Liver (tissue), 3 donors: Measurements from ENCODE around the gene PUSL1.

Source experiments
- EGR1 ChIP-seq, 2 donors: IDR thresholded peaks; 2 replicates each; pipeline ENCODE4 v1.6.1; 2016 to 2018; ENCODE audit warnings: antibody characterized with exemption in 2 of 2, low read depth in 2 of 2
- FOXA1 ChIP-seq: IDR thresholded peaks from 2 replicates; pipeline ENCODE4 v1.6.1; 2016; ENCODE audit warnings: antibody characterized with exemption
- JUND ChIP-seq, 2 donors: IDR thresholded peaks; 2 replicates each; pipeline ENCODE4 v1.6.1; 2016; ENCODE audit warnings: antibody characterized with exemption in 2 of 2
- RAD21 ChIP-seq, 2 donors: IDR thresholded peaks; 2 replicates each; pipeline ENCODE4 v1.6.1; 2016; ENCODE audit warnings: antibody characterized with exemption in 2 of 2, mild to moderate bottlenecking in 2 of 2
- SP1 ChIP-seq: IDR thresholded peaks from 2 replicates; pipeline ENCODE4 v1.6.1; 2018; ENCODE audit warnings: antibody characterized with exemption, mild to moderate bottlenecking
- TF ChIP-seq, protein P1 (sequence below): IDR thresholded peaks from 2 replicates; pipeline ENCODE4 v1.6.1; 2016; ENCODE audit warnings: antibody characterized with exemption
- TF ChIP-seq, protein P2 (sequence below): fragments of 150-350 bp; IDR thresholded peaks from 2 replicates; pipeline ENCODE4 v1.5.1; 2017; ENCODE audit warnings: improper control_type of control experiment, low read depth, low read length; ENCODE audit not compliant: missing input control
- TF ChIP-seq, protein P3 (sequence below): IDR thresholded peaks from 2 replicates; pipeline ENCODE4 v1.6.1; 2016; ENCODE audit warnings: antibody characterized with exemption, mild to moderate bottlenecking
- TF ChIP-seq, protein P4 (sequence below): IDR thresholded peaks from 2 replicates; pipeline ENCODE4 v1.6.1; 2016; ENCODE audit warnings: antibody characterized with exemption
- TF ChIP-seq, protein P5 (sequence below): IDR thresholded peaks from 2 replicates; pipeline ENCODE4 v1.6.1; 2016; ENCODE audit warnings: antibody characterized with exemption
- donor health status: healthy.
- donor health status: healthy.

DNA sequence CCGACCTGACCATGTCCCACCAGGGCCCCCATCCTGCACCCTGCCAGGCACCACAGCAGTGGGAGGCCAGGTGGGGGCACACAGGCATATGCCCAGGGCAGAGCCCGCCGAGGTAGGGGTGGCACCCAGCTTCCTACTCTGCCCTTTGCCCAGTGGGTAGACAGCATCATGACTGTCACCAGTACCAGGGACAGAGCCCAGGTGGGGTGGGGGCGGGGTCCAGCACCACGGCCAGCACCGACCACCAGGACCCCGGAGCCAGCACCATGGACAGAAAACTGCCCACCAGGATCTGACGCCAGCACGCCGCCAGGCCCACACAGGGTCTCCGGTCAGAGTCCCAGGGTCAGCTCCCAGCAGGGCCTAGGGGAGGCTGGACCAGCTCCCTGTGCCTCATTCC lies 26.4 kb downstream of the PUSL1 start:
- no peak for TF ChIP-seq EGR1 (IDR thresholded peaks at IDR 0.05; ENCODE audit: low read depth in 2 of 2)
- TF ChIP-seq, protein P1, sequence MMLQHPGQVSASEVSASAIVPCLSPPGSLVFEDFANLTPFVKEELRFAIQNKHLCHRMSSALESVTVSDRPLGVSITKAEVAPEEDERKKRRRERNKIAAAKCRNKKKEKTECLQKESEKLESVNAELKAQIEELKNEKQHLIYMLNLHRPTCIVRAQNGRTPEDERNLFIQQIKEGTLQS = no peak
- TF ChIP-seq, protein P2, sequence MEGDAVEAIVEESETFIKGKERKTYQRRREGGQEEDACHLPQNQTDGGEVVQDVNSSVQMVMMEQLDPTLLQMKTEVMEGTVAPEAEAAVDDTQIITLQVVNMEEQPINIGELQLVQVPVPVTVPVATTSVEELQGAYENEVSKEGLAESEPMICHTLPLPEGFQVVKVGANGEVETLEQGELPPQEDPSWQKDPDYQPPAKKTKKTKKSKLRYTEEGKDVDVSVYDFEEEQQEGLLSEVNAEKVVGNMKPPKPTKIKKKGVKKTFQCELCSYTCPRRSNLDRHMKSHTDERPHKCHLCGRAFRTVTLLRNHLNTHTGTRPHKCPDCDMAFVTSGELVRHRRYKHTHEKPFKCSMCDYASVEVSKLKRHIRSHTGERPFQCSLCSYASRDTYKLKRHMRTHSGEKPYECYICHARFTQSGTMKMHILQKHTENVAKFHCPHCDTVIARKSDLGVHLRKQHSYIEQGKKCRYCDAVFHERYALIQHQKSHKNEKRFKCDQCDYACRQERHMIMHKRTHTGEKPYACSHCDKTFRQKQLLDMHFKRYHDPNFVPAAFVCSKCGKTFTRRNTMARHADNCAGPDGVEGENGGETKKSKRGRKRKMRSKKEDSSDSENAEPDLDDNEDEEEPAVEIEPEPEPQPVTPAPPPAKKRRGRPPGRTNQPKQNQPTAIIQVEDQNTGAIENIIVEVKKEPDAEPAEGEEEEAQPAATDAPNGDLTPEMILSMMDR = no peak
- TF ChIP-seq, protein P3, sequence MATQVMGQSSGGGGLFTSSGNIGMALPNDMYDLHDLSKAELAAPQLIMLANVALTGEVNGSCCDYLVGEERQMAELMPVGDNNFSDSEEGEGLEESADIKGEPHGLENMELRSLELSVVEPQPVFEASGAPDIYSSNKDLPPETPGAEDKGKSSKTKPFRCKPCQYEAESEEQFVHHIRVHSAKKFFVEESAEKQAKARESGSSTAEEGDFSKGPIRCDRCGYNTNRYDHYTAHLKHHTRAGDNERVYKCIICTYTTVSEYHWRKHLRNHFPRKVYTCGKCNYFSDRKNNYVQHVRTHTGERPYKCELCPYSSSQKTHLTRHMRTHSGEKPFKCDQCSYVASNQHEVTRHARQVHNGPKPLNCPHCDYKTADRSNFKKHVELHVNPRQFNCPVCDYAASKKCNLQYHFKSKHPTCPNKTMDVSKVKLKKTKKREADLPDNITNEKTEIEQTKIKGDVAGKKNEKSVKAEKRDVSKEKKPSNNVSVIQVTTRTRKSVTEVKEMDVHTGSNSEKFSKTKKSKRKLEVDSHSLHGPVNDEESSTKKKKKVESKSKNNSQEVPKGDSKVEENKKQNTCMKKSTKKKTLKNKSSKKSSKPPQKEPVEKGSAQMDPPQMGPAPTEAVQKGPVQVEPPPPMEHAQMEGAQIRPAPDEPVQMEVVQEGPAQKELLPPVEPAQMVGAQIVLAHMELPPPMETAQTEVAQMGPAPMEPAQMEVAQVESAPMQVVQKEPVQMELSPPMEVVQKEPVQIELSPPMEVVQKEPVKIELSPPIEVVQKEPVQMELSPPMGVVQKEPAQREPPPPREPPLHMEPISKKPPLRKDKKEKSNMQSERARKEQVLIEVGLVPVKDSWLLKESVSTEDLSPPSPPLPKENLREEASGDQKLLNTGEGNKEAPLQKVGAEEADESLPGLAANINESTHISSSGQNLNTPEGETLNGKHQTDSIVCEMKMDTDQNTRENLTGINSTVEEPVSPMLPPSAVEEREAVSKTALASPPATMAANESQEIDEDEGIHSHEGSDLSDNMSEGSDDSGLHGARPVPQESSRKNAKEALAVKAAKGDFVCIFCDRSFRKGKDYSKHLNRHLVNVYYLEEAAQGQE = no peak
- TF ChIP-seq JUND (IDR thresholded peaks at IDR 0.05) = no peak
- TF ChIP-seq FOXA1 = no peak
- TF ChIP-seq RAD21 (IDR thresholded peaks at IDR 0.05) = no peak
- TF ChIP-seq, protein P4, sequence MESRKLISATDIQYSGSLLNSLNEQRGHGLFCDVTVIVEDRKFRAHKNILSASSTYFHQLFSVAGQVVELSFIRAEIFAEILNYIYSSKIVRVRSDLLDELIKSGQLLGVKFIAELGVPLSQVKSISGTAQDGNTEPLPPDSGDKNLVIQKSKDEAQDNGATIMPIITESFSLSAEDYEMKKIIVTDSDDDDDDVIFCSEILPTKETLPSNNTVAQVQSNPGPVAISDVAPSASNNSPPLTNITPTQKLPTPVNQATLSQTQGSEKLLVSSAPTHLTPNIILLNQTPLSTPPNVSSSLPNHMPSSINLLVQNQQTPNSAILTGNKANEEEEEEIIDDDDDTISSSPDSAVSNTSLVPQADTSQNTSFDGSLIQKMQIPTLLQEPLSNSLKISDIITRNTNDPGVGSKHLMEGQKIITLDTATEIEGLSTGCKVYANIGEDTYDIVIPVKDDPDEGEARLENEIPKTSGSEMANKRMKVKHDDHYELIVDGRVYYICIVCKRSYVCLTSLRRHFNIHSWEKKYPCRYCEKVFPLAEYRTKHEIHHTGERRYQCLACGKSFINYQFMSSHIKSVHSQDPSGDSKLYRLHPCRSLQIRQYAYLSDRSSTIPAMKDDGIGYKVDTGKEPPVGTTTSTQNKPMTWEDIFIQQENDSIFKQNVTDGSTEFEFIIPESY = no peak
- TF ChIP-seq, protein P5, sequence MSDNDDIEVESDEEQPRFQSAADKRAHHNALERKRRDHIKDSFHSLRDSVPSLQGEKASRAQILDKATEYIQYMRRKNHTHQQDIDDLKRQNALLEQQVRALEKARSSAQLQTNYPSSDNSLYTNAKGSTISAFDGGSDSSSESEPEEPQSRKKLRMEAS = no peak
- no peak for TF ChIP-seq SP1
